NCI-H82 (cell line): Measurements from ENCODE around the gene MTHFSD.

ENCODE experiments used
- DNase-seq: peaks from one replicate; lab custom pipeline; 2025; lab: John Stamatoyannopoulos, UW

Gene MTHFSD

DNA sequence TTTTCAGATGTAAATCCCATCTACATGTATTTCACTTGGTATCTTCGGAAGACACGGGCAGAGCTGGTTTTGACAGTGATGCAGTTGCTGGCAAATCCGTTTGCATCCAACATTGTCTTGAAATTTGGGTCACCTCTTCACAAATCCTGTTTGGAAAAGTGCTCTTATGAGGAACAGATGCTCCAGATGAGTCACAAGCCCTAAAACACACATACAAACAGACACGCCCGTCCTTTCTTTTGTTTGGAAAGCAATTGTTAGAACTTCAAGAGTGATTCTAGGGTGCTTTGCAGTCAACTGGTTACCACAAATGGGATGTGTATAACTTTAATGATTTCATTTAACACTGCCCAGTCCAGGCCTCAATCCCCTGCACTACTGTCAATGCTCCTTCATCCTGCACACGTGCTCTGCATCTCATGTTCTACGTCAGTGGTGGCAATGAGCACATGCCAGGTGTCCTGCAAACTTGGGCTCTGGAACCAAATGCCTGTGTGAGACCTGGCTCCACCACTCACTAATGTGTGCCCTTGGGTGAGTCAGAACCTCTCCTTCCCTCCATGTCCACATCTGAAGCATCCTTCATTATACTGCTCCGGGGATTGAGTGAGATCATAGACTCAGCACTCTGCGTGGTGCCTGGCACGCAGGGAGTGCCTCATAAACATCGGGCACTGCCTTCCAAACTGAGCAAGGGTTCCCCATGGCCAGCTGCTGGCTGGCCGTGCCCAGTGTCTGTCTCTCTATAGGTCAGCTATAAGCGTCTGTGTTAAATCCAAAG lies 64.0 kb downstream of the MTHFSD start:
- no peak for DNase-seq

DNA sequence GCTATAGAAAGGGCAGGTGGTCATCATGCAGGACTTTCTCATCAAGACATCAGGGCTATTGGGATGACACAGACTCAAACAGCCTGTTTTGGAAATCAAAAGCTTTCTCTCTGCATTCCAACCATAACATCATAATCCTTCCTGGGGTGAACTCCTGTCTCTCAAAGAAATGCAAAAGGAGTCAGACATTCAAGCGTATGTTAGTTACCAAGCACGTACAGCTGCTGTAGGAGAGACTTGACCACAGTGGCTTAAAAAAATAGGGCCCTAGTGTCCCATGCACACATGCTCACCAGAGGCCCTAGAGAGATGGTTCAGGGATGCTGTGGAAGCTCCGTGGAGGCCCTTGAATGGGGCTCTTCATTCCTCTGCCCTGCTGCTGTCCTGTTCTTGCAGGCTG lies 69.3 kb downstream of the MTHFSD start:
- DNase-seq, result no peak

DNA sequence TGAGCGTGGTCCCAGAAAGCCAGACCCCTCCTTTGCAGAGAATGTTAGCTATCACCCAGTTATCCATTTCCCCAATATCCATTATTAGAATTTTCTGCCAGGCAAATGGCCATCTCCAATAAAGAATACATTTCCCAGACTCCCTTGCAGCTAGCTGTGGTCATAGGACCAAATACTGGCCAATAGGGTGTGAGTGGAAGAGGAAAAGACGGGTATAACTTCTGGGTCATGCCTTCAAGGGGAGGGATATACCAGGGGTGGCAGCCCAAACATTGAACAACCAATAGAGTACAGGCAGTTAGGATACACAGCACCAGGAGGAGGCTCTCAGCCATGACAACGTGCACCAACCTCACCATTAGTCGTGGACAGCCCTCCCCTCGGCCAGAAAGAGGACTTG lies 70.8 kb downstream of the MTHFSD start:
- DNase-seq, result no peak

DNA sequence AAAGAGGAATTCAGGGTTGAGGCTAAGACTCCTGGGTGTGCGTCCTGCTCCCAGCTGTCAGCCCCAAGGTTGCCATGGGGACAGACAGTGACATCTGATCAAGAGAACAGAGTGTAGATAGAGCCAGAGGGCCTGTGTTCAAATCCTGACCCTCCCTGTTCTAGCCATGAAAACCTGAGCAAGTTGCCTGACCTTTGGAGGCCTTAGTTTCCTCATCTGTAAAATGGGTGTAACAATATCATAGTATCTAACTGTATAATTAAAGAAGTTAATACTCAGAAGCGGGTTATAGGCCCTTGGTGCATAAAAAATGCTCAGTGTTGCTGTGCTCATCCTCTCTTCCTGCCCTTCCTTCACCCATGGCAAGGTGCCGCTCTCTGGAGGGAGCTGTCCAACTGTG lies 73.4 kb downstream of the MTHFSD start:
- no peak for DNase-seq

DNA sequence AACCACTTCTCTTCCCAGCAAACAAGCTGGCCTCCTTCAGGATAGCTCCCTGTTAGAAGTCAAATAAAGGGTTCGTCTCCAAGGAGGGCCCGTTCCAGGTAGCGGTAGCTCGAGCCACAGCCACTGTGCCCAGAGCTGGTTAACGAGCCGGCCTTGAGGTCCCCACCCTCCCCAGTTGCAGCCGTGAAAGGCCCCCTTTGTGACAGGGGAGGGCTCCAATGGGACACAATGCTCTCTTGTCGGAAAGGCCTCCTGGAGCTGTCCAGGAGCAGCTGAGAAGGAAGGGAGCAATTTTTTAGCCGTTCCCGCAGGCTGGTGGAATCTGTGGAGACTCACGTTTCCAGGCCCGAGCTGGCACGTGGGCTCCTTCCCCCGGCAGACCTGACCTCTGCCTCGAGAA lies 74.6 kb downstream of the MTHFSD start:
- DNase-seq, result no peak
